Ascending aorta (tissue), 2 donors: Measurements from ENCODE around the gene RRP7A. TPM values are rescaled to one million over a fixed set of nuclear protein-coding genes. Genes with fewer than 3 reads are reported as not detected.
"Not testable (repeated sequence)": the region's sequence is repeated elsewhere in the genome, so short reads cannot be mapped to it uniquely, and the experiment has no call there.

ENCODE experiments used
- DNase-seq, 2 donors: peaks; one replicate each; pipeline ENCODE4 v3.0.0-alpha.2; 2019; ENCODE audit warnings: low spot score in 2 of 2
- H3K27ac ChIP-seq, 2 donors: fragments of 200-600 bp; sonication (generic); one replicate each; pipeline ENCODE4 v1.5.1; 2016 to 2017; ENCODE audit warnings: mild to moderate bottlenecking in 1 of 2
- H3K27me3 ChIP-seq: fragments of 200-600 bp; sonication (generic); one replicate; pipeline ENCODE4 v1.5.1; 2017
- H3K36me3 ChIP-seq, 2 donors: fragments of 200-600 bp; sonication (generic); one replicate each; pipeline ENCODE4 v1.5.1; 2016
- H3K4me1 ChIP-seq, 2 donors: fragments of 200-600 bp; sonication (generic); one replicate each; pipeline ENCODE4 v1.5.1; 2016 to 2017; ENCODE audit warnings: mild to moderate bottlenecking in 1 of 2
- H3K4me3 ChIP-seq, 2 donors: fragments of 200-600 bp; sonication (generic); one replicate each; pipeline ENCODE4 v1.5.1; 2016 to 2017; ENCODE audit warnings: mild to moderate bottlenecking in 1 of 2
- H3K9me3 ChIP-seq, 2 donors: fragments of 200-600 bp; sonication (generic); one replicate each; pipeline ENCODE4 v1.5.1; 2016
- intact Hi-C: fragments of 100-400 bp; cut with DNase I; formaldehyde crosslinking; loops from one replicate; pipeline ENCODE4 v1.15.1; 2023
- total RNA-seq: library from RNA; depleted of rRNA; stranded (reverse); fragments of >200 nt; gene quantifications from one replicate; pipeline ENCODE4 v1.1.0, GENCODE V29; 2016
- TF ChIP-seq, protein P1 (sequence below), 3 experiments: fragments of 200-600 bp in 2 of 3; fragments of 450-650 bp in 1 of 3; sonication (generic) in 2 of 3; IDR thresholded peaks; one replicate each; pipeline ENCODE4 v1.5.1; 2016 to 2019; ENCODE audit warnings: antibody characterized with exemption in 3 of 3, mild to moderate bottlenecking in 1 of 3, moderate library complexity in 1 of 3

Gene RRP7A
- total RNA-seq, 1 donor from 2014 or later: 50.0 TPM

DNA sequence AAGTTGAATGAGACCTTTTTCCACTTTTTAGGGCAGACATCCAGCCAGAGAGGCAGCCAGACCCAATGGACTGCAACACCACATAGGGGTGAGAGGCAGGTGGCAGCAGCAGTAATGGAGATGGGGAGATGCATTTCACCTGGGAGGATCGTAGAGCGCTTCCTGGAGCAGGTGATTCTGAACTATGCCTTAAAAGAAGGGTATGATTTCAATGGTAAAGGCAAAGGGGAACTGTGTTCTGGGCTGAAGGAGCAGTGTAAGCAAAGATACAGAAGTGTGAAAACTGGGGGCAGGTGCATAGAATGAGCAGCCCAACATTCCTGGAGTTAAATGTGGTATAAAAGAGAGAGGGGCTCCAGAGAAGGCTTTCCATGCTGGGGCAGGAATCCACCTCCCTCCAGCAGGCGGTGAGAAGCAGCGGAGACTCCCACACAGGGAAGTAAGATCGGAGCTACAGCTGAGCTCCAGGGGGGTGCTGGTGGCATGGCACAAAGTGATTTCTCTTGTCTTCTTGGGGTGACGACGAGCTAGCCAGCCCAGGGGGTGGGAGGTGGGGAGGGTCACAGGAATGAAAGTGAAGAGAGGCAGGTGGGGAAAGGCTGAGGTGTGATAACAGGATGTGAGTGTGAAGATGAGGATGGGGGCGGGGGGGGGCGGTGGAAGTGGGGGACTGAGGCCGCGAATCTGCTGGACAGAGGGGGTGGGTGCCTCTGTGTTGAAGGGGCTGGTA is 29.9 kb upstream of the RRP7A start:
- H3K9me3 ChIP-seq: no peaks in the 10 kb centered on the region
- no peak overlapping the region for H3K27ac ChIP-seq
- no peak overlapping the region for H3K4me3 ChIP-seq
- no peaks in the 10 kb centered on the region for H3K36me3 ChIP-seq
- H3K27me3 ChIP-seq: no peaks in the 10 kb centered on the region
- intact Hi-C loops: loop anchor here (5.0 to 10.0 kb wide), 2 partner anchors 107 to 275 kb away; partner anchors contain the start of gene TCF20
- peaks cover 5 to 9% of the 10 kb centered on the region in 2 donors for H3K4me1 ChIP-seq
- TF ChIP-seq, protein P1, sequence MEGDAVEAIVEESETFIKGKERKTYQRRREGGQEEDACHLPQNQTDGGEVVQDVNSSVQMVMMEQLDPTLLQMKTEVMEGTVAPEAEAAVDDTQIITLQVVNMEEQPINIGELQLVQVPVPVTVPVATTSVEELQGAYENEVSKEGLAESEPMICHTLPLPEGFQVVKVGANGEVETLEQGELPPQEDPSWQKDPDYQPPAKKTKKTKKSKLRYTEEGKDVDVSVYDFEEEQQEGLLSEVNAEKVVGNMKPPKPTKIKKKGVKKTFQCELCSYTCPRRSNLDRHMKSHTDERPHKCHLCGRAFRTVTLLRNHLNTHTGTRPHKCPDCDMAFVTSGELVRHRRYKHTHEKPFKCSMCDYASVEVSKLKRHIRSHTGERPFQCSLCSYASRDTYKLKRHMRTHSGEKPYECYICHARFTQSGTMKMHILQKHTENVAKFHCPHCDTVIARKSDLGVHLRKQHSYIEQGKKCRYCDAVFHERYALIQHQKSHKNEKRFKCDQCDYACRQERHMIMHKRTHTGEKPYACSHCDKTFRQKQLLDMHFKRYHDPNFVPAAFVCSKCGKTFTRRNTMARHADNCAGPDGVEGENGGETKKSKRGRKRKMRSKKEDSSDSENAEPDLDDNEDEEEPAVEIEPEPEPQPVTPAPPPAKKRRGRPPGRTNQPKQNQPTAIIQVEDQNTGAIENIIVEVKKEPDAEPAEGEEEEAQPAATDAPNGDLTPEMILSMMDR (IDR thresholded peaks at IDR 0.05): no peak
- no peak for DNase-seq

DNA sequence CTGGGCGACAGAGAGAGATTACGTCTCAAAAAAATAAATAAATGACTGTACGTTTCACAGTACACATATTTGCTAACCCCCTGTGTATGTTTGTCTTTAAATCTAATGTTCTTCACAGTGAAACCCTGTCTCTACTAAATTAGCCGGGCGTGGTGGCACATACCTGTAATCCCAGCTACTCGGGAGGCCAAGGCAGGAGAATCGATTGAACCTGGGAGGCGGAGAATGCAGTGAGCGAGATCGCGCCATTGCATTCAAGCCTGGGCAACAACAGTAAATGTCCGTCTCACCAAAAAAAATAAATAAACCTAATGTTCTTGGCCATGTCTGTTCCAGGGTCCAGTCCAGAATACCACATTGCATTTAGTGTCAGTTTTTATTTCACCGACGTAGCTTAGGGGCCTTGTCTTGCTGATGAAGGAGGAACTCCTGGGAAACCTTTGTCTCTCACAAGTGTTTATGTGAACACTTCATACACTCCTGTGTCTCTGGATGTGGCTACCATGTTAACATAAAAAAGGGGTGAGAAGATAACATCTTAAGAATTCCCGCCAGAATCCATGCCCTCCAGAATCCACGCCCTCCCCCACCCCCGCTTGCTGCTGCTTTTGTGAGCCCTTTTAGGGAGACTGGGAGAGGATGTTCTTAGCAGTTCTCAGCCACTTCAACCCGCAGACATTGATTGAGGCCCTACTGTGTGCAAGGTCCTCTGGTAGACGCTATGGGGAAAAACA is 29.2 kb upstream of the RRP7A start:
- no peak overlapping the region for H3K27ac ChIP-seq
- no peaks in the 10 kb centered on the region for H3K9me3 ChIP-seq
- intact Hi-C loops: no loop called here
- no peak for DNase-seq
- H3K4me1 ChIP-seq: peaks cover 0 to 4% of the 10 kb centered on the region in 2 donors
- H3K36me3 ChIP-seq: no peaks in the 10 kb centered on the region
- TF ChIP-seq, protein P1 (IDR thresholded peaks at IDR 0.05): no peak
- no peaks in the 10 kb centered on the region for H3K27me3 ChIP-seq
- no peak overlapping the region for H3K4me3 ChIP-seq

DNA sequence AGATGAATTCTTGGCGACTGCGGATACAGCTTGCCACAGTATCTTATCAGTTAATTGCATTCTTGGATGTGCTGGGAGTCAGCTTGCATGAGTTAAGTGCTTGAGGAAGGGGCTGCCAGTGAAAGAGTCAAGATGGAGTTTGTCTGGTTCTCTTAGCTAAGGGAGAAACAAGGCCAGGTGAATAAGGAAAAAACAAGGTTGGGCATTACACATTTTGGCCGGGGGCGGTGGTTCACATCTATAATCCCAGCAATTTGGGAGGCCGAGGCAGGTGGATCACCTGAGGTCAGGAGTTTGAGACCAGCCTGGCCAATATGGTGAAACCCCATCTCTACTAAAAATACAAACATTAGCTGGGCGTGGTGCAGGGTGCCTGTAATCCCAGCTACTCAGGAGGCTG is 28.5 kb upstream of the RRP7A start:
- H3K9me3 ChIP-seq, H3K4me1 ChIP-seq, intact Hi-C loops, H3K36me3 ChIP-seq, DNase-seq, H3K27me3 ChIP-seq, H3K27ac ChIP-seq, H3K4me3 ChIP-seq: not testable (repeated sequence)

DNA sequence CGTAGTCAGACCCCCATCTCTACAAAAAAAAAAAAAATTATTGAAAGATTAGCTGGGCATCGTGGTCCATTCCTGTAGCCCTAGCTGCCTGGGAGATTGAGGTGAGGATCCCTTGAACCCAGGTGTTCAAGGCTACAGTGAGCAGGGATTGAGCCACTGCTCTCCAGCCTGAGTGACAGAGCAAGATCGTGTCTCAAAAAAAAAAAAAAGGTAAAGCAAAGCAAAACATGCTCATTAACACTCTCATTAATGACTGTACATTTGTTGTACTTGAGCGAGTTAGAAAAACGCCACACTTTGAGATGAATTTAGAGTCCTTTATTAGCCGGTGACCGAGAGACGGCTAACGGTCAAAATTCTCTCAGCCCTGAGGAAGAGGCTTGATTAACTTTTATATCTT is 28.0 kb upstream of the RRP7A start:
- intact Hi-C loops: no loop called here
- Histone ChIP-seq H3K4me1 (no peaks in the 10 kb centered on the region), H3K9me3 (no peaks in the 10 kb centered on the region), H3K36me3 (no peaks in the 10 kb centered on the region), H3K27ac (no peak overlapping the region), H3K4me3 (no peak overlapping the region), H3K27me3 (no peaks in the 10 kb centered on the region)
- TF ChIP-seq, protein P1 (IDR thresholded peaks at IDR 0.05): no peak
- no peak for DNase-seq

DNA sequence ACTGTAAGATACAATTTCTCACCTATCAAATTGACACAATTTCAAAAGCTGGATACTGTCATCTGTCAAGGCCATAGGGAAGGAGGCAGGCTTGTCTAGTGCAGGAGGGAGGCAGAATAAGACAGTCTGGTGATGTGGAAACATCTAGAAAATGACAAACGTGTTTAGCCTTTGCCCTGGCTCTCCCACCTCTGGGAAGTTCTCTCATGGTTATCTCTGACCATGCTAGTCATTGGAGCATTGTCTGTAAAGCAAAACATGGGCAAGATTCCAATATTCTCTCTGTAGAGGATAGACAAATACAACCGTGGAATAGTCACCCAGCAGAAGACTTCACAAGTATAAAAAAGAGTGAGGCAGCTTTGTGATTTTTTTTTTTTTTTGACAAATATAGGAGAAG is 25.1 kb upstream of the RRP7A start:
- no peaks in the 10 kb centered on the region for H3K36me3 ChIP-seq
- TF ChIP-seq, protein P1 (IDR thresholded peaks at IDR 0.05): no peak
- H3K4me3 ChIP-seq: no peak overlapping the region
- no peak overlapping the region for H3K27ac ChIP-seq
- intact Hi-C loops: no loop called here
- H3K4me1 ChIP-seq: no peaks in the 10 kb centered on the region
- H3K27me3 ChIP-seq: no peaks in the 10 kb centered on the region
- H3K9me3 ChIP-seq: no peaks in the 10 kb centered on the region
- no peak for DNase-seq

DNA sequence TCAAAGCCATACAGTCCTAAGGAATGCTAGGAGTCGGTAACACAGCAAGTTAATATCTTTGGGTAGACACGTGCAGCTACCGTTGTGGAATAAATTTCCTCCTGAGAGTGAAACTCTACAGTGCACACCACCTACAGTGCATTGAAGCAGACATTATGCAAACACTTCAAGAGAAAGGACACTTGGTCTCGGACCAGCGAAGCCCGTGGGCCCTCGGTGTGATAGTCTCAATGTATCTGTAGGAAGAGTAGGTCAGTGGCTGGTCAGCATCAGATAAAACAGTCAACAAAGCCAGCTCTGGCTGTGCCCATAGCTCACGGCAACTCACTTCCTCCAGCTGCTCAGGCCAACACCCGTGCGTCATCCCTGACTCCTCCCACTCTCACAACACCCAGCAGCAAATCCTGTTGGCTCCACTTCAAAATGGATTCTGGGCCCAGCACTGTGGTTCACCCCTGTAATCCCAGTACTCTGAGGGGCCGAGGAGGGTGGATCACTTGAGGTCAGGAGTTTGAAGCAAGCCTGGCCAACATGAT is 19.7 kb upstream of the RRP7A start:
- DNase-seq, H3K36me3 ChIP-seq, H3K9me3 ChIP-seq, intact Hi-C loops, H3K4me1 ChIP-seq, H3K27ac ChIP-seq, H3K4me3 ChIP-seq, H3K27me3 ChIP-seq: not testable (repeated sequence)

DNA sequence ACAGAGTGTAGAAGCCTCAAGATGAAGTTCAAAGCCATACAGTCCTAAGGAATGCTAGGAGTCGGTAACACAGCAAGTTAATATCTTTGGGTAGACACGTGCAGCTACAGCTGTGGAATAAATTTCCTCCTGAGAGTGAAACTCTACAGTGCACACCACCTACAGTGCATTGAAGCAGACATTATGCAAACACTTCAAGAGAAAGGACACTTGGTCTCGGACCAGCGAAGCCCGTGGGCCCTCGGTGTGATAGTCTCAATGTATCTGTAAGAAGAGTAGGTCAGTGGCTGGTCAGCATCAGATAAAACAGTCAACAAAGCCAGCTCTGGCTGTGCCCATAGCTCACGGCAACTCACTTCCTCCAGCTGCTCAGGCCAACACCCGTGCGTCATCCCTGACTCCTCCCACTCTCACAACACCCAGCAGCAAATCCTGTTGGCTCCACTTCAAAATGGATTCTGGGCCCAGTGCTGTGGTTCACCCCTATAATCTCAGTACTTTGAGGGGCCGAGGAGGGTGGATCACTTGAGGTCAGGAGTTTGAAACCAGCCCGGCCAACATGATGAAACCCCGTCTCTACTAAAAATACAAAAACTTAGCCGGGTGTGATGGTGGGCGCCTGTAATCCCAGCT is 17.7 kb upstream of the RRP7A start:
- intact Hi-C loops: not testable (repeated sequence)

DNA sequence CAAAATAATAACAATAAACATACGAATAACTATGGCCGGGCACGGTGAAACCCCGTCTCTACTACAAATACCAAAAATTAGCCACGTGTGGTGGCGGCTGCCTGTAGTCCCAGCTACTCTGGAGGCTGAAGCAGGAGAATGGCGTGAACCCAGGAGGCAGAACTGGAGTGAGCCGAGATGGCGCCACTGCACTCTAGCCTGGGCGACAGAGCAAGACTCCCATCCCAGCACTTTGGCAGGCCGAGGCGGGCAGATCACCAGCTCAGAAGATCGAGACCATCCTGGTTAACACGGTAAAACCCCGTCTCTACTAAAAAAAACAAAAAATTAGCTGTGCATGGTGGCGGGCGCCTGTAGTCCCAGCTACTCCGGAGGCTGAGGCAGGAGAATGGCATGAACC is 17.0 kb upstream of the RRP7A start:
- H3K4me3 ChIP-seq, H3K36me3 ChIP-seq, H3K27ac ChIP-seq, H3K4me1 ChIP-seq, intact Hi-C loops, H3K9me3 ChIP-seq, DNase-seq, H3K27me3 ChIP-seq: not testable (repeated sequence)

More for the DNA sequence above, 17.7 kb upstream of the RRP7A start:
- not testable (repeated sequence) for DNase-seq, H3K4me1 ChIP-seq, H3K27me3 ChIP-seq, H3K9me3 ChIP-seq, H3K36me3 ChIP-seq, H3K27ac ChIP-seq, H3K4me3 ChIP-seq
